ENCODE measurements around the gene PNMA1.
A peak's percentile ranks its signal among the peaks of the same experiment; 100 is the strongest.

Gene PNMA1

DNA sequence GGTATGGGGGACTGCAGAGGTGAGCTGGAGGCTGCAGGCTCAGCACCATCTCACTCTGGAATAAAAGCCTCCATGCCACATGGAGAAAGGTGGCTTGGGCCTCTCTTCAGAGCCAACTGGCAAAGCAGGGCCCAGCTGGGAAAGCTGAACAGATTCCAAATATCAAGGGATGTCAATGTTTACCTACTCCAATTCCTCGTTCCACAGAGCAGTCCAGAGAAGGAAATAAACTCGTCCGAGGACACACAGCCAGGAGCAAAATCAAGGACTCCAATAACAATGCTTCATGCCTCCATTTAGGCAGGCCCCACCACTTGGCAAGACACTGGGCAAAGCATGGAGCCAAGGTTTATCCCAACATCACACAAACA, 36.3 kb upstream of the PNMA1 start:
- DNase-seq (ENCODE audit: low spot score): no peak

DNA sequence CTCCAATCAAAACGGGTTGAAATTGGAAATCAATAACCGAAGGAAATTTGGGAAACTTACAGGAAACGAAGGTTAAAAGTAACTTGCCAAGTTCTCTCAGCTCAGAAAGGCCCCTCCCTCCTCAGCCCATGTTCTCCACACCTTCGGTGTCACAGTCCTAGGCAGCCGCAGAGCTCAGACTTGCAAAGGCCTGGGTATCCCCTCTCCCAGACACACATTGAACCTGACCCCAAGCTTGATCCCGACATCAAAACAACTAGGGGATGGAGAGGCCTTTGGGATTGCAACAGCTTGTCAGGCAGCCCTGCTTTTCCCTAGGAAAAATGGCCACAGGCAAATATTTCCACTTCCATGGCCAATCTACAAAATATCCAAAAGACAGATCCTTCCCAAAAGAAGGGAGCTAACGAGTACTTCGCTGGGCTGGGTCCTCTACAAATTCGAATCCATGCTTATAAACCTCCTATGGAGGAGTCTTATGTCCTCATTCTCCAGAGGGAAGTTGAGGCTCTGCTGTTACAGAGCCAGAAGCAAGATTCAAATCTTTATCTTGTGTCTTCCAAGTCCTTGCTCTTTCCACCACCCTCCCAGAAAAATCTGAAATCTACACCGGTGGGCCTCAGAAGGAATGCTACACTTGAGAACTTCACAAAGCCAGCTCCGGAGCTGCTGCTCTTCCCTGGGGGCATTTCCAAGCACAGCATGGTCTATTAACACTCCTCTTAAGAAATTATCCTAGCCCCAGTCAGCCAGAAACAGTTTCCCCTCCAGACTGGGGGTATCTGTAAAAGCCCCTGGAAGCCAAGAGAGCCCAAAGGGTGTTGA, 35.7 kb upstream of the PNMA1 start:
- DNase-seq (ENCODE audit: low spot score): no peak

DNA sequence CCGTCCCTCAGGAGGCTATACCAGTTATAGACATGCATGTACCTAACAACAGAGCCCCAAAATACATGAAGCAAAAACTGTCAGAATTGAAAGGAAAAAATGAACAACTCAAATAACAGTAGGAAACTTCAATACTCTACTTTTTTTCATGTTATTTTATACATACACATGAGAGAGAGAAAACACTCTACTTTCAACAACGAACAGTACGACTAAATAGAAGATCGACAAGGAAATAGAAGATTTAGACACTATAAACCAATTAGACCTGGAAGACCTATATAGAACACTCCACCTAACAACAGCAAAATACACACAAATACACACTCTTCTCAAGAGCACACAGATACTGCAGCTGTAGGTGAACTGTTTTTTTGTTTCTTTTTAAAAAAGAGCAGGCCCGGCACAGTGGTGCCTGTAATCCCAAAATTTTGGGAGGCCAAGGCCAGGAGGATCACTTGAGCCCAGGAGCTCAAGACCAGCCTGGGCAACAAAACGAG, 34.7 kb upstream of the PNMA1 start:
- DNase-seq (ENCODE audit: low spot score): no peak

DNA sequence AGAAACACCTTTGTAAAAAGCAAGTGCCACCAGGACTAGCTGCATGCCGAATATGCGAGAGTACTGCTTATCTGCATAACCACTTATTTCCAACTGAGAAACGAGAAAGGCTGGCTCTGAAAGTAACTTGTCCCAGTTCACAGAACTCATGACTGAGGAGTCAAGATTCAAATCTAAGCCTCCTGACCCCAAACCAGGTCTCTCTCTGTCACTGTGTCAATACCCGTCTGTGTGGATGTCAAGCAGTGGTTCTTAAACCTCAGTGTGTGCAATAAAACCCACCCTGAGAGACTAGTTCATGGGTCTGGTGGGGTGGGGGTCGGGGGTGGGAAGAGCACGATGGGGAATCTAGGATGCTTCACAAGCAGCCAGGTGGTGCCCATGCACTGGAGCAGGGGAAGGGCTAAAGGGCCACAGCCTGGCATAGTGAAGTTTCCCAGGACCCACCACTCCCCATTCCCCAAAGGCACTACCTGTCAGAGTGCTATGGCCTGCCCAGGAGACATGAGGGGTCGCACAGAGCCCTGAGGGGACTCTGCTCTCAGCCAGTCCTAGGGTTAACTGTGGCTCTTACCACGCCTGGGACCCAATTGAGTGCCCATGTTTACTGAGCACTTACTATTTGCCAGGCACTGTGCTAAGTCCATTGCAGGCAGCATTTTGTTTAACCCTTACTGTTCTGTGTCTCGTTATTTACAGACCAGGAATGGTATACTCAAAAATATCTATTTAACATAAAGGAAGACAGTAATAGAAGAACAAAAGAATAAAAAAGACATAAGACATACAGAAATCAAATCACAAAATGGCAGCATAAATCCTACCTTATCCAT, 33.4 kb upstream of the PNMA1 start:
- DNase-seq (ENCODE audit: low spot score): no peak

DNA sequence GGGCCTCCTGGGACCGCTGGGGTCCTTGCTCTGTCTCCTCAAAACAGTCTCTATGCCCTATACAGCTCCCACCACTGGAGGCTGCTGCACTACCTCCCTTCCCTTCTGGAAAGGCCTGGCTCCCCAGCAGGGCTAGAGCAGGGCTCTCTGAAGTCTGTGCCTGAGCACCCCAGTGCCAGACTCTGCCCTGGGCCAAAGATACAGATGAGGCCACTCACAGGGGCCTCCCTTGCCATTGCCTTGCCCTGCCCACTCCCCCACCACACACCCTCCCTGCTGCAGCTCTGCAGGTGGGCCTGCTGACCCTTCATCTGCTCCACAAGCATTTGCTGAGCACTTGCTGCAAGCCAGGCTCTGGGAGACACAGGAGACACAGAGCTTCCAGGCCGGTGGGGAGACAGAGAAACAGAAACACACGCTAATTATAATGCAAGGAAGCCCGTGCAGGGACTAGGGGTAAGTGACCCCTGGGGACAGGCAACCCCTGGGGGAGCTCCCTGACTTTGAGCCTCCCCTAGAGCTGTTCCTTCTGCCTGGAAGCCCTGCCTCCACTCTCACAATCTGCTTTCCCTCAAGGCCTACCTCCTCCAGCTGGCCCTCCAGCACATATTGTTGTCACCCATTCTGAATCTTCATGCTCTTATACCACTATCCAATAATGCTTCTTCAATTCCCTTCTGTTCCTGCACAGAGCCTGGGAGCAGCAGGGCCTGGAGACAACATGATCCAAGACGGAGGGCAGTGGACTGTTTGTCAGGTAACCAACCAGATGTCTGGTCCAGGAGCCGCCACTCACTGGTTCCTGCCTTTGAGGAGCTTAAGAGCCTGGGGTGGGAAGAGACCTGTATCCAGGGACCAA, 32.6 kb upstream of the PNMA1 start:
- DNase-seq (ENCODE audit: low spot score): no peak

DNA sequence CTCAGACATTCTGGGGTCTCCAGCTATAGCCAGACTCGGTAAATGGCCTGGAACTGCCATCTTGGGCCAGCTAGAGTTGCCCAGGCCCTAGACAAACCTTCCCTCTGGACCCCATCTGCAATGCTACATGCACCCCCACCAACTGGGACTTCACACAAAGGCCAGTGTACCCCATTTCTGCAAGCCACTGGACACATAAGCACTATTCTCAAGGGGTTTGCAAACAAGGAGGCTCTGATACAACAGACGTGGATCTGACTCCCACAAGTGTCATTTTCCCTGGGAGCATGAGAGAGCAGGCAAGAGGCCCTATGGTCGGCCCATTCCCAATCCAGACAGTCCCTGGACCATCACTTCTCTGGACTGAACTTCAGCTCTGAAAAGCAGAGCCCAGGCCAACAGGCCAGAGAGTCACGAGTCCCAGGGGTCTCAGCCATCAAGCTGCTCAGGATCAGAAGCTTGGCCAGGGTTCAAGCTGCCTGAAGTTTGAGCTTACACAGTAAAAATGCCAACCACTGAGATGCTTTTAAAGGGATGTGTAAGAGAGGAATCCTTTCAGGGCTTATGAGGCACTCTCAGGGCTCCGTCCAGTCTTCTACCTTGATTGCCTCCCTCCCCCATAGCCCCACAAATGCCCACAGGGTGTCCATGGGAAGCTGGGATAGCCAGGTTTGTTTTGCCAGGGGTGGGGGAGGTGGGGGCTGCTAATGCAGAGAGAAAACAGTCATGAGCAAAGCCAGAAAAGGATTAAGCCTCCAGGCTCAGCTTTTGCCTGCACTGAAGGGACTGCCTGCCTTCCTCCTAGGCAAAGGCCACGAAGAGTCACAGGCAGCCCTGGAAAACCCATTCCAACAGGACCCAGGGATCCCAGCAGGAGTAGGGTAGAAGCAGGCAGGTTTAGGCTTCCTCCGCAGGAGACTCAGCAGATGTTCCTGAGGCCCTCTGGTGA, 31.7 kb upstream of the PNMA1 start:
- no peak for DNase-seq (ENCODE audit: low spot score)

DNA sequence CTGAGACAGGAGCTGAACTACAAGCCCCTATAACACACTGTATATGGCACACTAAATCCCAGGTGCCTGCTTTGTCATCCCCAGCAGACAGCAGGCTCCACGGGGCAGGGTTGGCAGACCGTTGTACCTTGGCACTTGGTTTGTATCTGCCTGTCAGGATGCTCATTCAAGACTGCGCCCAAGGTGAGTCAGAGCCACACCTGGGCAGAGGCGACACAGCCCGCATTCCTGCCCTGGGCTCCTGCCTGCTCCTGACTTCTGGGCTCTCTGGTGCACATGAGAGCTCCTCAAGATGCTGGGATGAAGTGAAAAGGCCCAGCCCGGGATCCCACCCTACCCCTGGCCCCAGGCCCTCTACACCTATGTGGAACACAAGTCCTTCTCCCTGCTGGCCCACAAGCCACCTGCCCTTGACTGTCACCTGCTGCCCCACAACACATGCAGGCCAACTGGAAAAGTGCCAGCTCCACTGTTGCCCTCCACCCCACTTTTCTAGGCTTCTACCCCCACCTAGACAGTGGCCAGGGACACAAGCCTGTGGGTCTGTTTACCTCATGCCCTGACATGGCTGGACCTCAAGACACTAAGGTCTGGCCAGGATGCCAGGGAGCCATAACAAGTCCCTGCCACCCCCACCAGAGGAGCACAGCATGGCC, 30.8 kb upstream of the PNMA1 start:
- DNase-seq (ENCODE audit: low spot score): no peak

DNA sequence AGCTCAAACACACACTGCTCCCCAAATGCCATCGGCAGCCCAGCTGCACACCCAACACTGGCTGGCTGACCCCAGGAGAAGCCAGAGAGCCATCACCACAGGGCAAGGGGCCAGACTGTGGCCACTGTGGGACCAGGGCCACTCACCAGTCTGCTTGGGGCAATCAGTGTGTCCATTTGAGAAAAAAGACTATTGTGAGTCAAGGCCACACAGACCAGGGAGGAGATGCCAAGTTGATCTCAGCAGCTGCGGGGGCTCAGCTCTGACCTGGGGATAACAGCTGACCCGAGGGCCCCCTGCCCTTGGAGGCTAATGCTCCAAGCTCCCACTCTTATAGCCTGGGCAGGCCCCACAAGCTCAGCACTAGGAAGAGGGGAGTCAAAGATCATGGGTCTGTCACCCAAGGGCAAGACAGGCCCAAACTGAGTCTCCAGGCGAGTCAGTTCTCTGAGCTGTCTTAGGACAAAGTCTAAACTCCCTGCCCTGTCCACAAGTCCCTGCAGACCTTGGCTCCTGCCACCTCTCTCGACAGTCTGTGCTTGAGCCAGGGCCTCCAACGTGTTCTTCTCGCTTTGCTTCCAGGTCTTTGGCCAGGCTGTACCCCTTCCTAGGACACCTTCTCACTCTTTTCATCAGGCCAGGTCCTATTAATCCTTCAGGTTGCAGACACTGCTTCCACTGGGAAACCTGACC, 30.1 kb upstream of the PNMA1 start:
- no peak for DNase-seq (ENCODE audit: low spot score)

DNA sequence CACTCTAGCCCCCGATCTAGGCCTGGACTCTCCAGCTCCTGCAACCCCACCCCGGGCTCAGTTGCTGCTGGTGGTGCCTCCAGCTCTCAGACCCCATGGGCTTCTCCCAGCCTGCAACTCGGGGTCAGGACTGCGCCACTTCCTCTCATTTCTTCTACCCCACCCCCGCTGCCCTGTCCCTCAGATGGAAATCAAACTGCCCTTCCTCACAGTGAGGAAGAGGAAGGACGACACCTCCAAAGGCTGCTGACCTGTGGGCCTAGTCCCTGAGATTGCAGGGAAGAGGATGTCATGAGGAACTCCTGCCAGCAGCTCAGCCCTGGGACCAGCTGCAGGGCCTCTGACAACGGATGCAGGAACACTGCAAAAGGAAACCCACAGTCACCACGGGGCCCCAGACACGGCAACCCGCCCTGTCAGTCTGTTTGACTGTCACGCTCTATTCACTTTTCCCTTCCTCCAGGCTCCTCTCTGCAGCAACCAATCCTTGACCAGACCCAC, 29.3 kb upstream of the PNMA1 start:
- DNase-seq (ENCODE audit: low spot score): no peak

DNA sequence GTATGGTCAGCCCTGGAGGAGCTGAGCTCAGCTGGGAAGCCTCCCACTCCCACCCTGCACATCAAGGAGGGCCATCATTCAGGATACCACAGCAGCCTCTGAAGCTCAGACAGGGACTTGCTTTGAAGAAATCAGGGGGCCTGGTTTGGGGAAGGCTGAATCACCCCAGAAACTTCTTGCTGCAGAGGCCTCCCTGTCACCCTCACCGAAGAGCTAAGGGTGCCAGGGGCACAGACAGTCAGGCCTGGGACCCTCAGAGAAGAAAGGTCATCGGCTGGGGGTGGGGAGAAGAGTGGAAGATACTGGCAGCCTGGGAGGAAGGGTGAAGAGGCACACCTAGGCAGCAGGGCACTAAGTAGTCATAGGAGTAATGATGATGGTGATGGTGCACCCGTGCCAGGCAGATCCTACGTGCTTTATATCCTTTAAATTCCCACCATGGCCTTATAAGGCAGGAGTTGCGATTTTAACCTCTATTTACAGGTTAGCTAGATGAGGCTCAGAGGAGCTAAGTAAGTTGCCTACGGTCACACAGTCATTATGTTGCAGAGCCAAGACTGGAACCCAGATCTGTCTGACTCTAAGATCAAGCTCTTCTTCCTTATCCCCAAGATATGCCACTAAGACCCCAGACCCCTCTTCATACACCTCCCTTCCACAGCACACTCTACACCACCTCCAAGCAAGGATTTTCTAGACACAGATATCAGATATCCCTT, 28.5 kb upstream of the PNMA1 start:
- DNase-seq (ENCODE audit: low spot score): no peak

DNA sequence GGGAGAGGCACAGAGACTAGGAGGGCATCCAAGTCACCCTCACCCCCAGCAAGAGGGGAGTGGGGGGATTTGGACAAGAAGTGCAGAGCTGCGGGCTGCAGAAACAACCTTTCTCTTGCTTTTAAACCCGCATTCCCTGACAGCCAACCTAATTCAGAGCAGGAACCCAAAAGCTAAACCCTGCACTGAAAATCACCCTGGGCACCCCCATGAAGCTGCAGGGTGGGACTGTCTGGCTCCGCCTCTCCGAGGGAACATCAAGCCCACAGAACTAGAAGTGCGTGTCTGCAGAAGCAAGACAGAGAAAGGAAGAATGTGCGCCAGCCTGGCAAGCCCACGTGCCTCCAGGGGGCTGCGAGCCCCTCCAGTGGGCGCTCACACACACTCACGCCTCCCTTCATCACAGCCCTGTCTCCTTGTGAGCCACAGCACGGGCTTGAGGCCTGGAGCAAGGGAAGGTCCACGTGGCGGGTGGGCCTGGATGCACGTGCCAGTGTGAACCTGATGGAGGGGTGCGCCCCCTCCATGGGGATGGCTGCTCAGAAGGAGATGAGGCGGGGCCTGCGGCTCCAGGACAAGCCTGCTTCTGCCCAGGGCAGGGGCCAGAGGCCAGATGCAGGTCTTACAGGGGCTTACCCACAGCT, 27.8 kb upstream of the PNMA1 start:
- DNase-seq (ENCODE audit: low spot score): no peak

DNA sequence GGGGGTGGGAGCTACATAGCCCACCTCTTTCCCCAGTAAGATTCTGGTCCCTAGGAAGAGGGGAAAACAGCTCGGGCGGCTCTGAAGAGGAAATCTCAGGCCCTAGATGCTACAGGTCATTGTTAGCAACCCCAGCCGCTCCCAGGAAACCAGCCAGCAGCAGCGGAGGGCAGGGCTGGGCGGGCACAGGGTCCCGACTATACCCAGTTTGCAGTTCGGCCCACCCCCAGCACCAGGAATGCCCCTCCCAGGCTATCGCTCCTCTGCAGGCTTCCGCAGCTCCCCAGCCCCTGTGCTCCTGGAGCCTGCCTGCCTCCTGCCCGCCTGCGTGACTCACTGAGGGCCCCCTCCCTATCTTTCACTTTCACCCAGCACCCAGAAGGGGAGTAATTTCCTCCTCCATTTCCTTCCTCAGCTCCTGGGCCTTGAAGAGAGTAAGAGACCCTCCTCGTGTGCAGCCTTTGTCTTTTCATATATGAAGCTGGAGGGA, 27.2 kb upstream of the PNMA1 start:
- DNase-seq (ENCODE audit: low spot score): peak; percentile 75

DNA sequence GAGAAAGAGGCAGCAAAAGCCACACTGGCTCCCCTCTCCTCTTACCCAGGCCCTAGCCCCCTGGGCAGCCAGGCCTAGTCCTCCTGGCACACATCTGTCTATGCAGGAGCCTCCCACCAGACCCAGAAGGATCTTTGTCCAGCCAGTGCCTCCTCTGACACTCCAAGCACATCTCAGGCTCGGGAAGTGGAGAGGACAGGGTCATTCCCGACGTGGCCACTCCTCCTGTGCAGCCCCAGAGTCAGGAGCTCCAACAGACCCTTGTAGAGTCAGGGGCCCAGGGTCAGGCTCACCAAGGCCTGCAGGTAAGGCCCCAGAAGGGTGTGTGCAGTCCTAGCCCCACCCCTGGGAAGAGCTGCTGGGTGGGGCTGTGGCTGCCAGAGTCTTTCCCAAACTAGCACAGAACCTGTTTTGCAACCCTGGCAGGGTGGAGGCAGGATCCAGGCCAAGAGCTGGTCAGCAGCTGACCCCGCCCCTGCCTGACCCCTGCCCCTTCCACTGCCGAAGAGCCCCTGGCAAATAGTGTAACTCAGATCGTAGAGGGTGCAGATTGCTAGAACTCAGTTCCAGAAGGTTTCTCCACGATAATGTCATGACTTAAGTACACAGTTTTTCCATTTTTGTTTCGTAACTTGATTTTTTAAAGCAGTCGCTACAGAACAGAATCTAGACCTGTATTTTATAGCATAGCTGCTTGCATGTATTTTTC, 26.6 kb upstream of the PNMA1 start:
- peak; percentile 77 for DNase-seq (ENCODE audit: low spot score)

DNA sequence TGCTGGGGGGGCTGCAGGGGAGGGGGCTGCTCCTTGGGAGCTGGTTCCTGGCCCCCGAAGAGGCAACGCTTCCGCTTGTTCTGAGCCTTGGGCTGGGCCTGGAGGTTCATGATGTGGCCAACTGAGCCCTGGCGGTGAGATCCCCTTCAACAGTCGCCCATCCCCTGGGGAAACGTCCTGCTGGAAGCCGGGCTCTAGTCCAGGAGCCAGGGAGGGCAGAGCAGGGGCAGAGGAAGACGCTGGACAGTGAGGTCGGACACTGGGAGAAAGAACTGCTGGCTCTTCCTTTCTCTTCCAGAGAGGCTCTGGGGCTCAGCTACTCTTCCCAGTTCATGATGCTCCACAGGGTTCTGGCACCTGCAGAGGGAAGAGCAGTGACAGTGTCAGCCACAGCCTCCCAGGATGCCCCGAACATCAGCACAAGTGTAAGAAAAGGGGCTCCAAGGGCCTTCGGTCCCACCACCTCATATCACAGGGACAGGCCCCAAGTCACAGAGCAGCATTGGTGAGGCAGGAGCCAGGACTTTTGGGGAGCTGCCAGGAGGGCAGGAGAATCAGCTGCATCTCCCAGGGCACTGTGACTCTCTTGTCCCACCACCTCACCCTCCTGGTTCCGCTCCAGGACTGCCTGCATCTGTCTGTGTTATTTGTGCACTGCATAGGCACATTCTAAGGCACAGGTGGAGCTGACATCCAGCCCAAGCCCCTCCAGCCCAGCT, 25.9 kb upstream of the PNMA1 start:
- no peak for DNase-seq (ENCODE audit: low spot score)

DNA sequence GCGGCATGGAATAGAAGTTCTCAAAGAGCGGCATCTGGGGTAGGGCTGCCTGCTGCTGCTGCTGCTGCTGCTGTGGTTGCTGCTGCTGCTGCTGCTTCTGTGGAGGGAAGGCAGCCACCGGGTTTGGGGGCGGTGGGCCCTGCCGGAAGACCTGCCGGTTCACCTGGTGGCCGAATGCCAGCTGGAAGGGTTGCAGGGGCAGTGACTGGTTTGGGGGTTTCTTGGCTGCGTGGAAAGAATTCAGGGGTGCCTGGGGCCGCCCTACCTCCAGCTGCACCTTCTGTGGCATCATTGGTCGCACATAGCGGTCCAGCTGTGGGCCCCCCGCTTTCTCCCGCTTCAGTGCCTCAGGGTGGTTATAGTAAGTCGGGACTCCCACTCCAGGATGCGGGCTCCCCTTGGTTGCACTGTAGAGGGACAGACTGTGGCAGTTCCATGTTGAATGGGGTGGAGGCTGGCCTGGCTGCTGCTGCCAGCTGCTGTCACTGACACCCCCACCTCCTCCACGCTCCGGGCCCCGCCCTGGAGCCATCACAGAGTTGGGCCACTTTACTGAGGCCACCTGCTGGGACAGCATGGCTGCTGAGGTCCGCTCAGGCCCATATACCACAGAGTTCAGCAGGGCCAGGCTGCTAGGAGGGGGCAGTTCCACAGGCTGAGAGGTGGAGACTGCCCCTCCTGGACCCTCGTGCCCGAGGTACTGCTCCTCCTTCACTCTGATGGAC, 25.2 kb upstream of the PNMA1 start:
- DNase-seq (ENCODE audit: low spot score): no peak

DNA sequence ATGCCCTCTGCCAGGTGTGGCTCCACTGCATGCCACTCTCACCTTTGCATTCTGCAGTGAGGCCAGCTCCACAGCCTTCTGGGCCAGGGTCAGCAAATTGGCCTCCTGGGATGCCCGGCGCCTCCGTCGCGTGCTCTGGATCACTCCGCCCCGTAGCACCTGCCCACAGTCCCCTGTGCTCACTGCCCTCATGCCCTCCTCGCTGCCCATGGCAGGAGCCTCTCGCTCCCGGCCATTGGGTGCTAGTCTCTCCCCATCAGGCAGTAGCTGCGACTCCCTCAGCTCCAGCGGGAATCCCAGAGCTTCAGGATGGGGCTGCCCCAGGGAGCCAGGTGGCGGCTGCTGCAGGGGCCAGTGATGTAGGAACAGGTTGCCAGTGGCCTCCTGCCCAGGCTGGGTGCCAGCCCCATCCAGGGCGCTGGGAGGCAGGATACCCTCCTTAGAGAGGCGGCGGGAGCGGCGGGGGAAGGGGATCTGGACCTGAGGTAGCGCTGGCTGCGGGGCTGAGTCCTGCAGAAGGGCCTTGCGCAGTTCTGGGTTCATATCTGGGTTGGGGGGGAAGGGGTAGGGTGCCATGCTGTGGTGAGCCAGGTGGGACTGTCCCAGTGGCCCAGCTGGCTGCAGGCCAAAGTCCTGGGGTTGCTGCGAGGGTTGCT, 24.5 kb upstream of the PNMA1 start:
- DNase-seq (ENCODE audit: low spot score): no peak

Measured in iPS-NIHi11 (cell line).